Measurements from ENCODE around the gene ADORA3. TPM values are rescaled to one million over a fixed set of nuclear protein-coding genes. Genes with fewer than 3 reads are reported as not detected.

ADORA3 gene
- not detected in 2 replicates for total RNA-seq (2013; cell fraction: nucleolus; rRNA removed)
- total RNA-seq (2014; rRNA removed): 0.17 and 0.27 TPM in 2 replicates
- 0.18 and 0.32 TPM in 2 replicates for total RNA-seq (2014; rRNA removed; fragmentation: Illumina TruSeq; extraction: Trizol)
- total RNA-seq (2021): 0.18 TPM in 1 of 2 replicates, not detected in the other
- 0.16 TPM for polyA plus RNA-seq (2011; ENCODE audit: low read depth)
- polyA plus RNA-seq (2011; rRNA removed): 0.20 and 0.88 TPM in 2 replicates
- polyA plus RNA-seq (2011; cell fraction: cytosol; rRNA removed): 0.08 and 0.19 TPM in 2 replicates
- 0.21 and 0.67 TPM in 2 replicates for polyA plus RNA-seq (2011; cell fraction: nucleus; rRNA removed)
- 0.06 and 0.15 TPM in 2 replicates for polyA plus RNA-seq (2012)
- 0.29 TPM in 1 of 2 replicates, not detected in the other for polyA plus RNA-seq (2014; fragmentation: Illumina TruSeq; extraction: Trizol)
- under 1 TPM in 1 of 2 experiments, not detected in 1; 0.18 TPM for polyA plus RNA-seq (2014; fragmentation: Nextera tagmentation; extraction: Ambion mirVana)
- 0.06 and 0.22 TPM in 2 replicates for polyA plus RNA-seq (2014; rRNA removed)
- polyA plus RNA-seq (2016; fragmentation: Nextera tagmentation; extraction: Ambion mirVana): under 1 TPM in 1 of 2 experiments, not detected in 1; 0.14 TPM
- not detected in 2 replicates for polyA minus RNA-seq (2011; rRNA and poly(A)+ RNA removed)
- not detected in 2 replicates for polyA minus RNA-seq (2011; cell fraction: cytosol; rRNA and poly(A)+ RNA removed)
- 0.24 and 0.29 TPM in 2 replicates for polyA minus RNA-seq (2011; cell fraction: nucleus; rRNA and poly(A)+ RNA removed)
- not detected for Bru-seq, nascent RNA
- BruChase-seq, experiment 1, labeled RNA remaining after a 6-hour chase: percentile 34 among the genes with signal in this experiment
- percentile 24 among the genes with signal in this experiment for BruChase-seq, experiment 2, labeled RNA remaining after a 2-hour chase
- long read RNA-seq, experiment 1: 0 reads
- long read RNA-seq, experiment 2: 0 reads

DNA sequence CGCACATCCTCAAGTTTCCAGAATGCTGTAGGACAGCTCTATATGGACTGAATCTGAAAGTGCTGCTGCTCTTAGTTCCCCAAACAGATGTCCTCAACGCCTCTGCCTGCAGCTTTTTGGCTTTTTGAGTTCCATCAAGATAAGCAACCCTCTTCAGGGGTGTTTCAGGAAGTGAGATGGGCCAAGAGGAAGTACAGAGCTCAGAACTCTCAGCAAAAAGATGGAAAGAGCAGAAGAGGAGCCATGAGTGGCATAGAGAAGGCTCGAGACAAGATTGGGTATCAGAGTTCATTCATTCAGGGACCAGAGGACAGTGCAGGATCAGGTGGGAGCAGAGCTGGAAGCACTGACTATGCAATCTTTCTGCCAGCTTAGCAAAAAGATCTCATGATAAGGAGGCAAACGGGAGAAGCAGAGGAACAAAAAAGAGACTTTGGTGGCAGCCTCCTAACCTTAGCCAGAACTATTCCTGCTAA lies at the start of gene ADORA3, which contains the start of gene TMIGD3:
ADORA3 (minus strand) TSS at position 49 of the 476 bp plus-strand sequence. CDS start 279 bp downstream, outside the sequence.
TMIGD3 (minus strand) TSS at position 49 of the 476 bp plus-strand sequence. CDS start 279 bp downstream, outside the sequence.
- intact Hi-C loops (cut with micrococcal nuclease; ENCODE audit: unreplicated experiment): no loop called here
- Histone ChIP-seq H3K79me2 (ENCODE audit: control insufficient read depth, insufficient read depth, low read length) (peaks cover 2% of the 10 kb centered on the region; the same call in 1 of the 2 replicates), H3K9ac (ENCODE audit: control insufficient read depth, insufficient read depth, low read length) (no peak within 1 kb of the TSS), H3K36me3 (ENCODE audit: control insufficient read depth in 2 of 2, insufficient read depth in 2 of 2, low read length in 1 of 2) (no peaks in the 10 kb centered on the region), H3K4me1 (ENCODE audit: control insufficient read depth, insufficient read depth, low read length) (peaks cover 52% of the 10 kb centered on the region), H3K27me3 (replicated peaks in 1 of 2; ENCODE audit: control insufficient read depth in 2 of 2, insufficient read depth in 2 of 2, low read length in 1 of 2) (no peaks in the 10 kb centered on the region), H4K20me1 (ENCODE audit: control insufficient read depth, insufficient read depth) (no peaks in the 10 kb centered on the region), H3K4me2 (ENCODE audit: control insufficient read depth, insufficient read depth) (peak within 1 kb of the TSS; percentile 80), H2AFZ (ENCODE audit: control insufficient read depth, low read depth, low read length) (peak within 1 kb of the TSS; percentile 76), H3K9me3 (replicated peaks; ENCODE audit: control insufficient read depth, insufficient read depth, low read length) (no peaks in the 10 kb centered on the region; the same call in 2 of the 3 replicates), H3K4me3 (no peak within 1 kb of the TSS), H3K27ac (ENCODE audit: control insufficient read depth, insufficient read depth) (peak within 1 kb of the TSS; percentile 38; the same call in 1 of the 2 replicates)
- FAIRE-seq (no peak), ATAC-seq (no peak), DNase-seq (ENCODE audit: low read depth, low spot score) (no peak)
- ChIA-PET CTCF (interaction anchor here (0.5 to 2.0 kb wide), 8 partner anchors 13 to 910 kb away, joined by 3 to 9 read pairs (median 4); no protein-coding TSS in a partner anchor), SMC1A (ENCODE audit: uncharacterized antibody, unreplicated experiment) (interaction anchor here (0.5 to 1.4 kb wide), 10 partner anchors 13 to 258 kb away, joined by 3 read pairs; no protein-coding TSS in a partner anchor), POLR2A (interaction anchor here (0.6 kb wide), 1 partner anchor 198 kb away, joined by 5 read pairs; no protein-coding TSS in a partner anchor), RAD21 (ENCODE audit: unreplicated experiment) (interaction anchor here (0.8 to 1.6 kb wide), 6 partner anchors 22 to 251 kb away, joined by 3 to 7 read pairs (median 3); no protein-coding TSS in a partner anchor)
- peak; percentile 80 for TF ChIP-seq SPI1 (IDR thresholded peaks at IDR 0.05; ENCODE audit: borderline replicate concordance, insufficient read depth, low read depth, low read length)
- peak; percentile 64 for TF ChIP-seq EED (IDR thresholded peaks at IDR 0.05; ENCODE audit: low read depth)
- 0 out of 2 replicates have a peak, but pooled peaks have one; percentile 20 for TF ChIP-seq NFIC (IDR thresholded peaks at IDR 0.05; ENCODE audit: low read depth, low read length)
- no peak for TF ChIP-seq SREBF2 (IDR thresholded peaks at IDR 0.05; ENCODE audit: low read length)
- TF ChIP-seq TCF3 (IDR thresholded peaks at IDR 0.05; ENCODE audit: borderline replicate concordance, insufficient read depth, low read depth, low read length): 0 out of 2 replicates have a peak, but pooled peaks have one; percentile 18
- TF ChIP-seq YY1 (IDR thresholded peaks at IDR 0.05; ENCODE audit: low read depth, low read length): no peak
- in situ Hi-C loops (cut with MboI): loop anchor here (10.0 kb wide), 1 partner anchor 251 kb away; the partner anchor contains the start of gene DDX20
- BruUV-seq (replicated peaks): no TSS peak
- WGBS (ENCODE audit: insufficient coverage, insufficient replicate concordance, low lambda C conversion rate, missing lambda C conversion rate): 17% methylated on average over 4 of the region's 4 CpGs
